Lower leg skin (tissue), 3 donors: ENCODE data around the gene ALDH1A3.

Experiments used
- POLR2A ChIP-seq, 2 donors: fragments of 450-650 bp; IDR thresholded peaks; one replicate each; pipeline ENCODE4 v1.6.1; 2016 to 2017; ENCODE audit warnings: antibody characterized with exemption in 2 of 2, mild to moderate bottlenecking in 1 of 2, moderate library complexity in 1 of 2
- TF ChIP-seq, protein P1 (sequence below), 3 donors: fragments of 450-650 bp; IDR thresholded peaks; one replicate each; pipeline ENCODE4 v1.5.1; 2016; ENCODE audit warnings: antibody characterized with exemption in 3 of 3, mild to moderate bottlenecking in 3 of 3, moderate library complexity in 2 of 3

GRCh38 chr15:100844778-100845177 lies 34.9 kb upstream of the ALDH1A3 start:
- TF ChIP-seq, protein P1, sequence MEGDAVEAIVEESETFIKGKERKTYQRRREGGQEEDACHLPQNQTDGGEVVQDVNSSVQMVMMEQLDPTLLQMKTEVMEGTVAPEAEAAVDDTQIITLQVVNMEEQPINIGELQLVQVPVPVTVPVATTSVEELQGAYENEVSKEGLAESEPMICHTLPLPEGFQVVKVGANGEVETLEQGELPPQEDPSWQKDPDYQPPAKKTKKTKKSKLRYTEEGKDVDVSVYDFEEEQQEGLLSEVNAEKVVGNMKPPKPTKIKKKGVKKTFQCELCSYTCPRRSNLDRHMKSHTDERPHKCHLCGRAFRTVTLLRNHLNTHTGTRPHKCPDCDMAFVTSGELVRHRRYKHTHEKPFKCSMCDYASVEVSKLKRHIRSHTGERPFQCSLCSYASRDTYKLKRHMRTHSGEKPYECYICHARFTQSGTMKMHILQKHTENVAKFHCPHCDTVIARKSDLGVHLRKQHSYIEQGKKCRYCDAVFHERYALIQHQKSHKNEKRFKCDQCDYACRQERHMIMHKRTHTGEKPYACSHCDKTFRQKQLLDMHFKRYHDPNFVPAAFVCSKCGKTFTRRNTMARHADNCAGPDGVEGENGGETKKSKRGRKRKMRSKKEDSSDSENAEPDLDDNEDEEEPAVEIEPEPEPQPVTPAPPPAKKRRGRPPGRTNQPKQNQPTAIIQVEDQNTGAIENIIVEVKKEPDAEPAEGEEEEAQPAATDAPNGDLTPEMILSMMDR (IDR thresholded peaks at IDR 0.05) = no peak
- no peak for TF ChIP-seq POLR2A (IDR thresholded peaks at IDR 0.05)
